Measurements from ENCODE around the gene SLC25A3. TPM values are rescaled to one million over a fixed set of nuclear protein-coding genes. Genes with fewer than 3 reads are reported as not detected.
A peak's percentile ranks its signal among the peaks of the same experiment; 100 is the strongest.
"Not testable (repeated sequence)": the region's sequence is repeated elsewhere in the genome, so short reads cannot be mapped to it uniquely, and the experiment has no call there.

The SLC25A3 gene
- total RNA-seq, 4 donors from 2014 or later, result 283 to 701 (median 315) TPM

DNA sequence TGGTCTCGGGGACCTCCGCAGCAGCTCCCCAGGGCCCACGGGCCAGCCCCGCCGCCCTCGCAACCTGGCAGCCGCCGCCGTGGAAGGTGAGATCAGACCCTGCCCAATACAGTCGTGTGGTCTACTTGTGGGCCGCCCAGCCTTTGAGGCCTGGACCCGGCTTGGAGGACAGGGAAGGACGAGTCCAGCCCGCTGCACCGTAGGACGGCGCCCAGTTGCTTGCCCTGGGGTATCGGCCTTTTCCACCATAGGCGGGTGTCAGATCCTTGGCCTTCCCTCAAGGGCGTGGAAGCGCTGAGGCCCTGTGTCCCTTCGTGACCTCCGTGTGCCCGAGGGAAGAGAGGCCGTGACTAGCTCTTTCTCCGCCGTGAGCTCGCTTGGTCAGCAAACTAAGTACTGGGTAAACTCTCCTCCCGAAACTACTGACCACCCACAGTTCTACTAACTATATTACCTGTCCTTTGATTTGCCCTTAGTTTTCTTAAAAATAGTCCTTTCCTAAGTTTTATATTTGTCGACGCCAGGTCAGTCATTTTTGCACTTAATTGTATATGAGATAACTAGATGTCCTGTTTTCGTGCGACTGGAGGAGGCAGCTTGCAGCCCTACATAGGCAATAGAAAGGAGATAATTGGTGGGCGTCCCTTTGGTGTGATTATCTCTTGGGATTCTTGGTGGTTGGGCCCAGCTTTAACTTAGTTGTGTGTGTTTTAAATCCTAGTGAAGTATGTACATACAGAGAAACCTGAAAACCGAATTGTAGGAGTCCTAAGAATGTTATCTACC lies 757 bp downstream of the SLC25A3 start:
- peak overlapping the region; percentile 60 to 87 for H3K4me3 ChIP-seq
- H3K9me3 ChIP-seq, result no peaks in the 10 kb centered on the region
- H3K36me3 ChIP-seq, result no peaks in the 10 kb centered on the region
- peak overlapping the region; percentile 93 to 96 for H3K27ac ChIP-seq
- no peaks in the 10 kb centered on the region for H3K27me3 ChIP-seq
- TF ChIP-seq, protein P1, sequence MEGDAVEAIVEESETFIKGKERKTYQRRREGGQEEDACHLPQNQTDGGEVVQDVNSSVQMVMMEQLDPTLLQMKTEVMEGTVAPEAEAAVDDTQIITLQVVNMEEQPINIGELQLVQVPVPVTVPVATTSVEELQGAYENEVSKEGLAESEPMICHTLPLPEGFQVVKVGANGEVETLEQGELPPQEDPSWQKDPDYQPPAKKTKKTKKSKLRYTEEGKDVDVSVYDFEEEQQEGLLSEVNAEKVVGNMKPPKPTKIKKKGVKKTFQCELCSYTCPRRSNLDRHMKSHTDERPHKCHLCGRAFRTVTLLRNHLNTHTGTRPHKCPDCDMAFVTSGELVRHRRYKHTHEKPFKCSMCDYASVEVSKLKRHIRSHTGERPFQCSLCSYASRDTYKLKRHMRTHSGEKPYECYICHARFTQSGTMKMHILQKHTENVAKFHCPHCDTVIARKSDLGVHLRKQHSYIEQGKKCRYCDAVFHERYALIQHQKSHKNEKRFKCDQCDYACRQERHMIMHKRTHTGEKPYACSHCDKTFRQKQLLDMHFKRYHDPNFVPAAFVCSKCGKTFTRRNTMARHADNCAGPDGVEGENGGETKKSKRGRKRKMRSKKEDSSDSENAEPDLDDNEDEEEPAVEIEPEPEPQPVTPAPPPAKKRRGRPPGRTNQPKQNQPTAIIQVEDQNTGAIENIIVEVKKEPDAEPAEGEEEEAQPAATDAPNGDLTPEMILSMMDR (IDR thresholded peaks at IDR 0.05), result no peak
- no peak for TF ChIP-seq POLR2A (IDR thresholded peaks at IDR 0.05)
- intact Hi-C loops (cut with DNase I; ENCODE audit: low total_unique reads), result no loop called here
- peaks cover 0 to 4% of the 10 kb centered on the region in 2 donors for H3K4me1 ChIP-seq
- peak in 1 of 2 donors; percentile 23 for DNase-seq

DNA sequence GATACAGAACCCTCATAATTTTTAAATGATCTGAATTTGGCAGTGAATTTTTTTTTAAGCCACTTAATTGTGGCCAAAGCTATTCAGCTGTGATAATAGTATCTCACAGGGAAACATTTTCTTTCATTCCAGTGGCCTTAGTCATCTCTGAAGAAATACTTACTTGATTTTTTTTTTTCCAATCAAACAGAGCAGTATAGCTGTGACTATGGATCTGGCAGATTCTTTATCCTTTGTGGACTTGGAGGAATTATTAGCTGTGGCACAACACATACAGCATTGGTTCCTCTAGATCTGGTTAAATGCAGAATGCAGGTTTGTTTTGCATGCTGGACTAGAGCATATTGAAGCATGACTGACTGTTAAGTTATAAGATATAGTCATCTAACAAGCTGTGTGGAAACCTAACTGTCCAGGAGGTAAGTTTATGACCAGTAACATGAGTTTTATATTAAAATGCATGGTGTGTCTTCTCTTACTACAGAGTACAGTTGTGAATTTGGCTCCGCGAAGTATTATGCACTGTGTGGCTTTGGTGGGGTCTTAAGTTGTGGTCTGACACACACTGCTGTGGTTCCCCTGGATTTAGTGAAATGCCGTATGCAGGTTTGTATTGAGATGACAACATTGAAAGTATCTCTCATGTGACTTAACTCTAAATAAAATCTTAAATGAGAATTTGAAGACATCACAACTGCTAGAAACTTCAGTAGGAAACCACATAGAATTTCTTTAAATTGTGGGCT lies 1.9 kb downstream of the SLC25A3 start:
- Histone ChIP-seq H3K27ac (peak overlapping the region; percentile 93 to 96), H3K36me3 (no peaks in the 10 kb centered on the region), H3K27me3 (no peaks in the 10 kb centered on the region), H3K9me3 (no peaks in the 10 kb centered on the region), H3K4me1 (peaks cover 0 to 4% of the 10 kb centered on the region in 2 donors), H3K4me3 (peak overlapping the region; percentile 60 to 87)
- no peak for DNase-seq
- TF ChIP-seq POLR2A (IDR thresholded peaks at IDR 0.05), result no peak
- TF ChIP-seq, protein P1 (IDR thresholded peaks at IDR 0.05), result no peak
- intact Hi-C loops (cut with DNase I; ENCODE audit: low total_unique reads), result no loop called here

DNA sequence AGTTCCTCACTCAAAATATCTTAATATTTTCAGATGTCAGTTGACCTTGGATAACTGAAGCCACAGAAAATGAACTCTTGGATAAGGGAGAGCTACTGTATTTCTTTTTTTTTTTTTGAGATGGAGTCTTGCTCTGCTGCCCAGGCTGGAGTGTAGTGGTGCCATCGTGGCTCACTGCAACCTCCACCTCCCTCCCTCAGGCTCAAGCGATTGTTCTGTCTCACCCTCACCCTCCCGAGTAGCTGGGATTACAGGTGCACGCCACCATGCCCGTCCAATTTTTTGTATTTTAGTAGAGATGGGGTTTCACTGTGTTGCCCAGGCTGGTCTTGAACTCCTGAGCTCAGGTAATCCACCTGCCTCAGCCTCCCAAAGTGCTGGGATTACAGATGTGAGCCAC lies 3.8 kb downstream of the SLC25A3 start:
- H3K9me3 ChIP-seq; H3K4me3 ChIP-seq; DNase-seq; H3K27ac ChIP-seq; intact Hi-C loops (cut with DNase I; ENCODE audit: low total_unique reads); H3K27me3 ChIP-seq; H3K4me1 ChIP-seq; H3K36me3 ChIP-seq: not testable (repeated sequence)

DNA sequence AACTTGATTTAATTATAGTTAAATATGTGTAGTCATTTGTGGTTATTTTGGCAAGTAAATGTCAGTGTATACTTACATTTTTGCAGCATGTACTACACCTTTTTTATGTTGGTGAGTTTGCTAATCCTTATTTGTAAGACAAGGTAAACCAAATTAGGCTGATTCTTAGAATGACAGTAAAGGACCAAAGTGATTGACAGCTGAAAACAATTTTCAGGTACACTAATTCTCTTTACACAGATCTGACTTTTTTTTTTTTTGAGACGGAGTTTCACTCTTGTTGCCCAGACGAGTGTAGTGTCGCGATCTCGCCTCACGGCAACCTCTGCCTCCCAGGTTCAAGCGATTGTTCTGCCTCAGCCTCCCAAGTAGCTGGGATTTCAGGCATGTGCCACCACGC lies 8.4 kb downstream of the SLC25A3 start:
- no peak for DNase-seq
- TF ChIP-seq POLR2A (IDR thresholded peaks at IDR 0.05), result no peak
- TF ChIP-seq, protein P1 (IDR thresholded peaks at IDR 0.05), result no peak
- Histone ChIP-seq H3K27me3 (no peaks in the 10 kb centered on the region), H3K36me3 (no peaks in the 10 kb centered on the region), H3K4me1 (no peaks in the 10 kb centered on the region), H3K4me3 (no peak overlapping the region), H3K27ac (no peak overlapping the region), H3K9me3 (no peaks in the 10 kb centered on the region)
- intact Hi-C loops (cut with DNase I; ENCODE audit: low total_unique reads), result no loop called here

DNA sequence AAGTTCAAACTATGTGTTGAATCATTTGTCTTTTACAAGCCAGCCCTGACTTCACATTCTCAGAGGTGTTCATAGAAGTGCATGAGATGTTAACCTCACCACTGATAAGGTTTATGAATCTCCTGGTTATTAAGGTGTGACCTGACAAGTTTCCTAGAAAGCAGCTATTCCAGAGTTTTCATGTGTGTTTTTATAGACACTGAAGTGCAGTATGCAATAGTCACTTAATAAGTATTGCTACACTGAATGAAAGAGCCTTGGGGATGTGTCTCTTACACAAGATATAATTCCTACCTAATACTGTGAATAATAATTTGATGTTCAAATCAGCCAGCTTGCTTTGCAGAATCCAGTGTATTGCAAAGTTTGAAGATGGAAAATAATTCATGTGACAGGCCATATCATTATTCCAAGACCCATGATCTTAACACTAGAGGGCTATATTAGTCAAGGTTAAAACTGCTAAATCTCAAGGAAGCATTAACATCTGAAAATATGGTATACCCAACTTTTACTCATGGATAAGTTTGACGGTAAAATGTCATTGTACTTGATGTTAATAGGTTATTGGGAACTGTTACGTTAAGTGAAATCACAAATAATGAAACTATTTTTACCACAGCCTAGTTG lies 13.0 kb downstream of the SLC25A3 start:
- Histone ChIP-seq H3K27ac (no peak overlapping the region), H3K36me3 (no peaks in the 10 kb centered on the region), H3K27me3 (no peaks in the 10 kb centered on the region), H3K9me3 (no peaks in the 10 kb centered on the region), H3K4me3 (no peak overlapping the region), H3K4me1 (no peaks in the 10 kb centered on the region)
- DNase-seq, result no peak
- no peak for TF ChIP-seq POLR2A (IDR thresholded peaks at IDR 0.05)
- TF ChIP-seq, protein P1 (IDR thresholded peaks at IDR 0.05), result no peak
- intact Hi-C loops (cut with DNase I; ENCODE audit: low total_unique reads), result no loop called here
